ENCODE results near the gene USP47.
"Not testable (repeated sequence)": the region's sequence is repeated elsewhere in the genome, so short reads cannot be mapped to it uniquely, and the experiment has no call there.

Gene USP47

DNA sequence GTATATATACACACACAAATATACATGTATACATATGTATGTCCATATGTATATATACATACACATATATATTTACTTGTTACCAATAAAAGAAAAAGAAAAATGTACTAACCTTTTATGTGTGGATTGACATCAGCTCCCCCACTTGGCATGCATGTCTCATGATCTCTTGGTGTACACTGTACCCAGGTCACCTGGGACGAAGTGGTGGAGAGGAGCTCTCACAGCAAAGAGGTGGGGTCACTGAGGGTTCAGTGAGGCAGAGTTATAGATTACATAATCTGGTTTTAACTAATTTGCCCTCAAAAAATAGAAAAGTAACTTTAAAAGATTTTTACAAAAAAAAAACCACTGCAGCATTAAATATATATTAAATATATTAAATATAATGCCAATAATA lies 15.5 kb upstream of the USP47 start:
- no peak for FAIRE-seq

DNA sequence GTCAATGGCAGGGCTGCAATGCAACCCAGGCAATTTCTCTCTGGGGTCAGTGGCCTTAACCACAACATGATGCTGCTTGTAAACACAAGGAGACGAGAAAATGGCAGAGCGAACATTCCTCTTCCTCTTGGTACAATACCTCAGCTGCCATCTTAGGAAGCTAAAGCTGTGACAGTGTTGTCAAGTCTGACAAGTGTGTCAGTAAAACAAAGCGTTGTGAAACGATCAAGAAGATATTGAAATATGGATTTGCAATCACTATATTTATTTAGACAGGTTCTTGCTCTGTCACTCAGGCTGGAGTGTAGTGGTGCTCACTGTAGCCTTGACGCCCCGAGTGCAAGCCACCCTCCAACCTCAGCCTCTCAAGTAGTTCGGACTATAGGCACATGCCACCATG lies 14.5 kb upstream of the USP47 start:
- FAIRE-seq = no peak

- not testable (repeated sequence) for FAIRE-seq
These were observed 10.4 kb upstream of the USP47 start for GRCh38 chr11:11831406-11831805.

- FAIRE-seq = no peak
These were observed 5.0 kb upstream of the USP47 start for GRCh38 chr11:11836676-11837231.

- no peak for FAIRE-seq
These were observed 2.1 kb upstream of the USP47 start for GRCh38 chr11:11839718-11840117.

DNA sequence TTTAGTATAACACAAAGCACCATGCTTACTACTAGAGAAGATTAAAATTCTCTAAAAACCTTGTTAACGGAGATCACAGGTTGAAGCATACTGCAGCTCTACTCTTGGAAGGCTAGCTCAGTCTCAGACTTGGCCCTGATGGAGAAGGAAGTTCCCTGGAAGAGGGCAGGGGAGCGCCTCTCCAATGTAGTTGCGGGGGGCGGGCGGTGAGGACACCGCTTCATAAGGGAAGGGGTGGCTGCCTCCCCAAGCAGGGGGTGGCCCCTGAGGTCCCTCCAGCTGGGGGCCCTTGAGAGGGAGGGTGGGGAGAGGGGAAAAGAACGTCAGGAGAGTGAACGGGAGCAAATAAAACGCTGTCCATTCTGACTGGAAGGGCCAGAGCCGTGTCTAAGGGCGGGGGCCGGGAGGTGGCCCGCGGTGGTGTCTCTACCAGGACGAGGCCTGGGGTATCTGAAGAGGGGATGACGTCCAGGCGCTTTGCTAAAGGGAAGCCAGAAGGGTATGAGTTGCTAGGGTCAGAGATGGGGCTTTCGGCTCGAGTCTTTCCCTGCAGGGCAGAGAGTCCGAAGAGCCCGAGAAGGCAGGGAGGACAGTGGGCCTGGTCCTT lies 553 bp upstream of the USP47 start:
- FAIRE-seq = no peak

DNA sequence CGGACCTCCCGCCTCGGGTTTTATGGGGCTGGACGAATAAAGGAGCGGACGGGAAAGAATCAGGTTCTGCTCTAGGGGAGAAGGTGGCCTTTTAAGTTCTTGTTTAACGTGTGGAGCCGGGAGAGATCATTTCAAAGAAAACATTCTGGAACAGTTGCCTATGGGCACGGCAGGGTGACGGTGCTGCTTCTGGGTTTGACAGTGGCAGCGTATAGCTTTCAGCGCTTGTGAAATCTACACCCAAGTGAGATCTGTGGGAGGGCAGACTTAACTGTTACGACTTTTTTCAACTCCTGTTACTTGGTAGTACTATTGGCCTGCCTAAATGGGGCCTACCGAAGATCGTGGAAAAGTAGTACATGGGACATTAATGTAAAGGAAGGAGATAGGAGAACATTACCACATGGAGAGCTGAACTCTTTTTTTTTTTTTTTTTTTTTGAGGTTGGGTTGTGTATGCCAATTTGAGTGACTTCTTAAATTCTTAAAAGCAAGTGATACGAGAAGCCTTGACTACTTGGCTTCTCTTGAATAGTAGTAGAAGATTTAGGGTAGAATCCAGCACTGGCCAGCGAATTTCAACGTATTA lies 743 bp downstream of the USP47 start:
- no peak for FAIRE-seq

DNA sequence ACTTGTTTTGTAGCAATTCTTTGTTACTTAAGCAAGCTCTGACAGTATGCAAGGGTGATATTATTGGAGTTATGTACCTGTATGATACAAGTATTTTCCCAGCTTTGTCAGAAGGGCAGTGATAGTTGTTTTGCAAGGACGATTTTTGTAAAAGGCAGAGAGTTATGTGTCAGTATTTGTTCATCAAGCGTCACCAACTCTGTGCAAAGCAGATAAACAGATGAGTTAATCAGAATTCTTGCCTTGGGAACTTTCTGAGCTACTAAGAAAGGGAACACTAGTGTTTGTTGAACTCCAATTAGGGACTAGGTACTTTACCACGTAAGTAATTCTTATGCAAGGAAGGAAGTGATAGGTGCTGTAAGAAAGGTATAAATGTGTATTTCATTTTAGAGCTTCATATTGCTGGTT lies 1.4 kb downstream of the USP47 start:
- FAIRE-seq = no peak

DNA sequence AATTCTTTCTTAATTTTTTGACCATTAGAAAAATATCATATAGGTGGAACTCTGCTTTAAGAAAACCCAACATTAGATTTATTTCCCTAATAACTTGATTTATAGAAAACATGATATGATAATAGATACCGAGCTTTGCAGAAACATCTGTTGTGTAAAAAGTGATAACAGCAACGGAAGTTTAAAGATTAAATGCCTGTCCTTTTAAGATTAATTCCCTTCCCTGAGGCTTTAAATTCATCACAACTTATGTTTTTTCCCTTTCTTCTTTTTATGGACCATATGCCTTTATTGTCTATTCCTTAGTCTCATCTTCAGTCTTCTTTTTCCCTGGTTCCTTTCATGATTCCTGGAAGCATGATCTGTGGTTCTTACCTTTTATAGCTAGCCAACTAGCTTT lies 1.9 kb downstream of the USP47 start:
- FAIRE-seq = no peak

DNA sequence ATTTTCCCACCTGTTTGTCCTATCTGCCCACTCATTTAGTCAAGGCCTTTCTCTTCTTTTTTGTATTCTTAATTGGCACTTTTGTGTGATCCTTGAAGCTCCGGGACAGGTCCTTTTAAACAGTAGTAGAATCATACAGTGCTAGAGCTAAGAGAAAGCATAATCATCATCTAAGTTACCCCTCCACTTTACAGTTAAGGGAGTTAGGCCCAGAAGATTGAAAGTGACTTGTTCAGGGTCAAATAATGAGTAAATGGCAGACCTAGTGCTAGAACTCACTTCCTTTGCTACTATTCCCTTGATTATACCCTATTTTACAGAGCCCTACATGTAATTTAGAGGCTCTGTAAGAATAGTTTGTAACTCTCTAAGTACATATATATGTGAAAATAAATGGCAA lies 2.5 kb downstream of the USP47 start:
- no peak for FAIRE-seq

DNA sequence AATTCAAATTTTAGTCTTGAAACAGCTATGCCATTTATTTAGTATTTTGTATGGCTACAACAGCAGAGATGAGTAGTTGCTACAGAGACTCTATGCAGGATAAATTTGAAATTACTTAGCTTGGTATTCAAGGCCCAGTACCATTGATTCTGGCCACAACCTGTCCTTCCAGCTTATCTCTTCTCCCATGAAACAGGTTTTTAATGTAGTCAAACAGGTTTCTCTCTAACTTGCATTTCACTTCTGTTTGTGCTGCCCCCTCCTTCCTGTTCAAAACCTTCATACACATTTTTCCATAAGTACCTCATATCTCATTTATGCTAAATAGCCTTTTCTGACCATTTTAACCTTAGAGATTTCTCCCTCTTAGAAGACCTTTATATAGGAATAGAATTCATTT lies 3.3 kb downstream of the USP47 start:
- no peak for FAIRE-seq

DNA sequence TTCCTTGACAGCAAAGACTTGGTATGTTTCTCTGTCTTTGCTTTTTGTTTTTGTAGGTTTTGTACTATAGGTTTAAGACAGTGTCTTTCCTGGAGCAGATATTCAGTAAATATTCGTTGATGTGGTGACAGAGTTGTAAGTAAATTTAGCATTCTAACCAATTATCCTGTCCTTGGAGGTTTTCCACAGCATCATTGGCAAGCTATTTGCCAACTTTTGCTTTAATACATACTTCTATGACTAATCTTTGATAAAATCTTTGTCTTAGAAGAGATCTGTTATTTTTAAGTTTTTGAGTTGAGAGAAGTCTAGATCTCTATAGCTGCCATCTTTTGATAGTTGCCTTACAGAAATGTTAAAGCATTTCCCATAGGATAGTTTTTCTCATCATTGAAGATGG lies 3.8 kb downstream of the USP47 start:
- FAIRE-seq = no peak

DNA sequence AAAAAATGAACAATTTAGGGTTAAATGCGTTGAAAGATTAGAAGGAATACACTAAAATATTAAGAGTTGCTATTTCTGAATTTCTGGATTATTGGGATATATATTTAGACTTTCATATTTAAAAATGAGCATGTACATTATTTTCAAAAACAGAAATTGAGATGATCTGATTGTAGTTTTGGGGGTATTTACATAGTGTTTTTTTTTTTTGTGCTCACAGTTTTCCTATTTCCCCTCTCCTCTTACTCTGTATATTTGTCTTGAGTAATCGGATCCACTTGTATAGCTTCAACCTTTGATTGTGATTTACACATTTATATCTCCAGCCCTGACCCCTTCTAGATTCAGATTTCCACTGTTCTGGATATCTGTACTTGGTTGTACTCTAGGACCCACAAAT lies 5.3 kb downstream of the USP47 start:
- no peak for FAIRE-seq

DNA sequence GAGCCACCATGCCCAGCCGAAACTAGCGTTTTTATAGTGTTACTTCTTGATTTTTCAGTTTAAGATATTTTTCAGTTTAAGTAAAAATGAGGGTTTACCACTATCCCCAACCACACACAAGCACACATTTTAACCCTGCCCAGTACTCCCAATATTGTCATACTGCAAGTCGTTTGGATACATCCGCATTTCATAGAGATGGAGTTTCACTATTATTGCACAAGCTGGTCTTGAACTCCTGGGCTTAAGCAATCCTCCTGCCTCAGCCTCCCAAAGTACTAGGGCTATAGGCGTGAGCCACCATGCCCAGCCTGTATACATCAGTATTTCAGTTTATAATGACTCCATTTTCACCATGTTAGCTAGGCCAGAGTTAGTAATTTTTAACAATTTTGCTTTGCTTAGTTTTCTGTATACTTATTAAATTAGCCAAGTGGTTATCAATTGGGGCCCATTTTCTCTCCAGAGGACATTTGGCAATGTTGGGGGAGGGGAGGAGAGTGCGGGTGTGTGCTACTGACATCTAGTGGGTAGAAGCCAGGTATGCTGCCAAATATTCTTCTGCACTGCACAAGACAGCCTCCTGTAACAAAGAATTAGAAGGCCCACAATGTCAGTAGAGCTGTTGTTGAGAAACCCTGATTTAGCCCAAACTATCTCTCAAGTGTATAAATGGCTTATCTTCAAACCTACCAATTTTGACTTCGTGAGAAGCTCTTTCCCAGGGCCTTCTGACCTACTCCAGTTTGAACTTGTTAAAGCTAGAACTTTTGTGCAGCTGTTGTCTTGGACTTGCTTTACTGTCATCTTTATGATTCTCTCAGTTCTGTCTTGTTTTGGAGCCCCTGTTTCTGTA lies 7.3 kb downstream of the USP47 start:
- no peak for FAIRE-seq

DNA sequence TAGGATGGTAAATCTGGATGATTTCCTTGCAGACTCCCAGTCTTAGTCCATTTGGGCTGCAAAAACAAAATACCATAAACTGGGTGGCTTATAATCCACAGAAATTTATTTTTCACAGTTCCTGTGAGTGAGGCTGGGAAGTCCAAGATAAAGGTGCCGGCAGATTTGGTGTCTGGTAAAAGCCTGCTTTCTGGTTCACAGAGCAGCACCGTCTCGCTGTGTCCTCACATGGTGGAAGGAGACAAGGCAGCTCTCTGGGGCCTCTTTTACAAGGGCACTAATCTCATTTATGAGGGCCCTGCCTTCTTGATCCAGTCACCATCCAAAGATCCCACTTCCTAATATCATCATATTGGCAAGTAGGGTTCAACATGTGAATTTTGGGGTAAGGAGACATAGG lies 8.9 kb downstream of the USP47 start:
- FAIRE-seq = no peak

DNA sequence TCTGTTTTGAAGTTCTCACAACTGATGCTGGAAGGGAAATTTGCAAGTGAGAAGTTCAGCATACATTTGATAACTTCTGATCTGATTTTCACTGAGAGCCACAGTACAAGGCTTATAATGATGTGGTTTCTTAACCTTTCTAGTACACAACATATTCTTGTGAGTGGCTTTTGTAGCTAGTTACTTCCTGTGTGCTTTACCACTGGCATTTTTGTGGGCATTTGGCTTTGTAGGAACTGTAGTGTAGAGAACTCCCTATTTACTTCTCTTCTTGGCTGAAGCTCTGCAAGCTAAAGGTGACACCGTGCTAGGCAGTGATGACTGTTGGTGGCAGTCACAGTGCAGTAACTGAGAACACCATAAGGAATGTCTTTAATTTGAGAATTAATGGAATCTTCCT lies 14.9 kb downstream of the USP47 start:
- FAIRE-seq = no peak

GRCh38 chr11:11857769-11858168 lies 16.0 kb downstream of the USP47 start:
- no peak for FAIRE-seq

DNA sequence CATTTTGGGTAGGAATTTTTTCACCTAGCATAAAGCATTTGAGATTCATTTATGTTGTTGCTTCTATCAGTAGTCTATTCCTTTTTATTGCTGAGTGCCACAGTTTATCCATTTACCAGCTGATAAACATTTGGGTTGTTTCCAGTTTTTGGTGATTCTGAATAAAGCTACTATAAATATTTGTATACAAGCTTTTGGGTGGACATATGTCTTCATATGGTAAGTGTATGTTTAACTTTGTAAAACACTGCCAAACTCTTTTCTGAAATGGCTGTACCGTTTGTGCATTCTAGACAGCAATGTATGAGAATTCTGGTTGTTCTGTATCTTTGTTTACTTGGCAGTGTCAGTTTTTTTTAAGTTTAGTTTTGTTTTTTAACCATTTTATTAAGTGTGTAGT lies 16.9 kb downstream of the USP47 start:
- FAIRE-seq = no peak

GRCh38 chr11:11860103-11860979 lies 18.6 kb downstream of the USP47 start:
- no peak for FAIRE-seq

DNA sequence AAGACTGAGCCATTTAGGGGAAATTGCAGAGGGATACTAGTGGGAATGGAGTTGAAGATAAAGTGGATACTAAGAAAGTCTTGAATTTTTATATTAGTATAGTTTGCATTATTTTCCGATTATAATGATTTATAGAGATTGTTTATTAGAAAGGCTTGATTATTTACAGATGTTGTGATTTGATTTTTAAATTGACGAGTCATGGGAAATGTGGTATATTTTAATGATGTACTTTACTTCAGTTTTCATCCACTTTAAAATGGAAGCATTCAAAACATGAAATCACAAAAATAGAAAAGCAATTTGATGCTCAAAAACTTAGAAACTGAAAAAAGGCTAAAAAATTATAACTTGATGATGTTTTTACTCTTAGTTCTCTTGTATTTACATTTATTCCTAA lies 21.2 kb downstream of the USP47 start:
- FAIRE-seq = peak; percentile 23

GRCh38 chr11:11864332-11864731 lies 22.6 kb downstream of the USP47 start:
- FAIRE-seq = no peak

DNA sequence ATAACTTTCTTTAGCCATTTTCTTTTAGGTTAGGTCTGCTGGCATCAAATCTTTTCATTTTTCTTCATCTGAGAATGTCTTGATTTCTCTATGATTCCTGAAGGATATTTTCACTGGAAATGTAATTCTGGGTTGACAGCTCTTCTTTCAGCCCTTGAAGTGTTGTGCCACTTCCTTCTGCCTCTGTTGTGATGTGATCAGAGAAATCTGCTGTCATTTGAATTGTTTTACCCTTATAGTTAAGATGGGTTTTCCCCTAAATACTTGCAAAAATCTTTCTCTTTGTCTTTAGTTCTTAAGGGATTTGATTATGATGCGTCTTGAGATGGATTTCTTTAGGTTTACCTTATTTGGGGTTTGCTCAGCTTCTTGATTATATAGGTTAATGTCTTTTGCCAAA lies 23.0 kb downstream of the USP47 start:
- FAIRE-seq = no peak

DNA sequence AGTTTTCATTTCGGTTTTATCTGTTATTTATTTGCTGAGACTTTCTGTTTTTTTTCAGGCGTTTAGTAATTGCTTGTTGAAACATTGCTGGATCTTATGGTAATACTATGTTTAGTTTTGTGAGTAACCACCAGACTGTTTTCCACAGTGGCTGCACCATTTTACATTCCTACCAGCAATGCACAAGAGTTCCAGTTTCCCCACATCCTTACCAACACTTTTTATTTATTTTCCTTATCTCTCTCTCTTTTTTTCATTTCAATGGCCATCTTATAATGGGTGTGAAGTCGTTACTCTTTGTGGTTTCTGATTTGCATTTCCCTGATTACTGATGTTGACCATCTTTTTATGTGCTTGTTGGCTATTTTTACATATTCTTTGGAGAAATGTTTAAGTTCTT lies 23.7 kb downstream of the USP47 start:
- no peak for FAIRE-seq

Measured in A204.1 (cell line).